SU-DHL-6 (cell line): ENCODE results near the gene PCDHGA5.

Experiments
- H2AFZ ChIP-seq: fragments of 200-600 bp; sonication (generic); 2 replicates; pipeline ENCODE4 v1.6.1; 2014; ENCODE audit warnings: low read depth, mild to moderate bottlenecking, moderate library complexity, mixed read lengths, antibody characterized with exemption, low read length; ENCODE audit not compliant: severe bottlenecking
- H3F3A ChIP-seq: fragments of 200-600 bp; shearing (Covaris generic); 2 replicates; pipeline ENCODE4 v1.6.0; 2016; ENCODE audit warnings: antibody characterized with exemption, mild to moderate bottlenecking; ENCODE audit not compliant: insufficient read depth
- H3K27ac ChIP-seq: fragments of 200-600 bp; sonication (generic); 2 replicates; pipeline ENCODE4 v1.5.1; 2016; ENCODE audit warnings: low read depth, mild to moderate bottlenecking, low read length, moderate library complexity, mixed read lengths
- H3K27me3 ChIP-seq: fragments of 200-600 bp; sonication (generic), shearing (Covaris generic); 2 replicates; pipeline ENCODE4 v1.6.0; 2014; ENCODE audit warnings: mild to moderate bottlenecking, low read length
- H3K36me3 ChIP-seq: fragments of 200-600 bp; sonication (generic); 2 replicates; pipeline ENCODE4 v1.6.1; 2014; ENCODE audit warnings: mild to moderate bottlenecking, low read length, mixed read lengths
- H3K4me2 ChIP-seq: fragments of 300-600, 200-600 bp; shearing (Covaris generic), sonication (generic); 2 replicates; pipeline ENCODE4 v1.6.0; 2014; ENCODE audit warnings: low read length, low read depth, mild to moderate bottlenecking; ENCODE audit not compliant: poor library complexity, severe bottlenecking
- H3K4me3 ChIP-seq: fragments of 200-600 bp; sonication (generic); 2 replicates; pipeline ENCODE4 v1.5.1; 2014; ENCODE audit warnings: antibody characterized with exemption, low read length, mild to moderate bottlenecking, mixed read lengths; ENCODE audit not compliant: insufficient read depth, poor library complexity, severe bottlenecking
- H3K79me2 ChIP-seq: fragments of 200-600 bp; sonication (generic); 2 replicates; pipeline ENCODE4 v1.6.1; 2014; ENCODE audit warnings: mild to moderate bottlenecking, low read length, moderate library complexity; ENCODE audit not compliant: insufficient read depth
- H3K9ac ChIP-seq: fragments of 200-600 bp; sonication (generic); 2 replicates; pipeline ENCODE4 v1.7.0; 2014; ENCODE audit warnings: mild to moderate bottlenecking, low read length
- H3K9me2 ChIP-seq: fragments of 200-600 bp; sonication (generic); replicated peaks from 2 replicates; pipeline ENCODE4 v1.6.1; 2014; ENCODE audit warnings: low read length; ENCODE audit not compliant: insufficient read depth
- H3K9me3 ChIP-seq: fragments of 200-600 bp; sonication (generic); 2 replicates; pipeline ENCODE4 v1.6.1; 2014; ENCODE audit warnings: low read length, mixed read lengths; ENCODE audit not compliant: insufficient read depth
- H4K20me1 ChIP-seq: fragments of 200-600 bp; sonication (generic); 2 replicates; pipeline ENCODE4 v1.6.1; 2014; ENCODE audit warnings: low read depth, mild to moderate bottlenecking, antibody characterized with exemption, low read length, moderate library complexity, mixed read lengths
- EZH2phosphoT487 ChIP-seq: fragments of 200-600 bp; sonication (generic), shearing (Covaris generic); conservative IDR thresholded peaks from 2 replicates; pipeline ENCODE4 v1.6.1; 2018; ENCODE audit warnings: mild to moderate bottlenecking, antibody characterized with exemption, low read length, moderate library complexity, mixed read lengths
- TF ChIP-seq, protein P1 (sequence below): fragments of 200-600 bp; sonication (generic); IDR thresholded peaks from one replicate; pipeline ENCODE4 v1.5.1; 2017; ENCODE audit warnings: antibody characterized with exemption, mild to moderate bottlenecking, low read length, moderate library complexity; ENCODE audit not compliant: insufficient read depth, poor library complexity, severe bottlenecking

The PCDHGA5 gene

DNA sequence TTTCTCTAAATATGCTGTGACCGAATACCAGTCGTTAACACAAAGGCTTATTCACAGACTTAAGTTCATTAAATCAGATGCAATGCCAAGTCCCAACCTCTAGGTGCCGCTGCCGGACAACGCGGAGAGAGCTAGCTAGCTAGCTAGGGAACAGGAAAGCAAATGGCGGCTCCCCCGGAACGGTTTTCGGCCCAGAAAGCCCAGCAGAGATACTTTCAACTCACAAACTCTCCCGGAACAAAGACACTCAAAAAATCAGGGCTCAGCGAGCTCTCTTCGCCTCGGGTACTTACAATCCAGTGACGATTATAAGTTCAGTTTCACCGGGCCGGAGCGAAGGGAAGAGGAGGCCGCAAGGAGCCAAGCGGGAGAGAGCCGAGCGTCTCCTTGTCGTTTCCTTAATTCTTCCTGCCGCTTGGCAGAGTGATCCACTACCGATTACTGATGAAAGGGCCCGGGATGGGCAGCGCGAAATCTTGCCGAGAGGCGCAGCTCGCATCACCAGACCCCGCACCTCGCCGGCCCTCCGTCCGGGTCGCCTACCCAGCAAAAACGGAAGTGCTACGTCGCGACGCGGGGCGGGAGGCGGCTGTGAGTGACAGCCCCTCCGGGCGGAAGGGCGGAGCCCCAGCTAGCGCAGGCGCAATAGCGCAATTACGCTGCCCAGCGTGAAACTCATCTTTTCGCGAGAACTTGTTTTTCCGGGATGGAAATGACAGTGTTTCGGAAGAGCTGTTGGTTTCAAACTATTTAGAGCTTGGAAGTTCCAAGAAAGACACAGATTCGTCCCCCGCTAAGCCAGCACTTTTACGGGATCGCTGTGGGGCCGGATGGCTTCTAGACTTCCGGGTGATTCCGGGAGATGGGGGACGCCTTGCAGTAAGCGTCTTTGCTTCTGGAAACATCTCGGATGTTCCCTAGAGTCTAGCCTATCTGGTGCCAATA, 43.5 kb upstream of the PCDHGA5 start, which contains the start of gene TAF7:
Gene TAF7, minus strand, starts transcription at position 560 of the 945 bp plus-strand sequence. CDS start 740 bp downstream, outside the sequence.
- no peaks in the 10 kb centered on the region for H3K9me2 ChIP-seq
- peaks cover 48% of the 10 kb centered on the region for H3K79me2 ChIP-seq
- peaks cover 3% of the 10 kb centered on the region; the same call in 1 of the 2 replicates for H3F3A ChIP-seq
- H3K4me3 ChIP-seq = peak within 1 kb of the TSS; percentile 89
- no peaks in the 10 kb centered on the region for H3K27me3 ChIP-seq
- peak within 1 kb of the TSS; percentile 88 for H3K27ac ChIP-seq
- peaks cover 32% of the 10 kb centered on the region for H3K36me3 ChIP-seq
- H3K4me2 ChIP-seq = peak within 1 kb of the TSS; percentile 78
- H3K9me3 ChIP-seq = peaks cover 25% of the 10 kb centered on the region
- TF ChIP-seq EZH2phosphoT487 = no peak
- TF ChIP-seq, protein P1, sequence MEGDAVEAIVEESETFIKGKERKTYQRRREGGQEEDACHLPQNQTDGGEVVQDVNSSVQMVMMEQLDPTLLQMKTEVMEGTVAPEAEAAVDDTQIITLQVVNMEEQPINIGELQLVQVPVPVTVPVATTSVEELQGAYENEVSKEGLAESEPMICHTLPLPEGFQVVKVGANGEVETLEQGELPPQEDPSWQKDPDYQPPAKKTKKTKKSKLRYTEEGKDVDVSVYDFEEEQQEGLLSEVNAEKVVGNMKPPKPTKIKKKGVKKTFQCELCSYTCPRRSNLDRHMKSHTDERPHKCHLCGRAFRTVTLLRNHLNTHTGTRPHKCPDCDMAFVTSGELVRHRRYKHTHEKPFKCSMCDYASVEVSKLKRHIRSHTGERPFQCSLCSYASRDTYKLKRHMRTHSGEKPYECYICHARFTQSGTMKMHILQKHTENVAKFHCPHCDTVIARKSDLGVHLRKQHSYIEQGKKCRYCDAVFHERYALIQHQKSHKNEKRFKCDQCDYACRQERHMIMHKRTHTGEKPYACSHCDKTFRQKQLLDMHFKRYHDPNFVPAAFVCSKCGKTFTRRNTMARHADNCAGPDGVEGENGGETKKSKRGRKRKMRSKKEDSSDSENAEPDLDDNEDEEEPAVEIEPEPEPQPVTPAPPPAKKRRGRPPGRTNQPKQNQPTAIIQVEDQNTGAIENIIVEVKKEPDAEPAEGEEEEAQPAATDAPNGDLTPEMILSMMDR = peak; percentile 89
- H3K9ac ChIP-seq = peak within 1 kb of the TSS; percentile 78
- peak within 1 kb of the TSS; percentile 54 for H2AFZ ChIP-seq
- H4K20me1 ChIP-seq = 0 out of 2 replicates have a peak, but pooled peaks cover 5% of the 10 kb centered on the region

- peak overlapping the region; percentile 78 for H3K4me2 ChIP-seq
- H3F3A ChIP-seq = peaks cover 3% of the 10 kb centered on the region; the same call in 1 of the 2 replicates
- H4K20me1 ChIP-seq = 0 out of 2 replicates have a peak, but pooled peaks cover 5% of the 10 kb centered on the region
- no peaks in the 10 kb centered on the region for H3K27me3 ChIP-seq
- no peak for TF ChIP-seq EZH2phosphoT487
- TF ChIP-seq, protein P1 = no peak
- no peak overlapping the region for H3K4me3 ChIP-seq
- peak overlapping the region; percentile 25; the same call in 1 of the 2 replicates for H3K27ac ChIP-seq
- no peak overlapping the region for H3K9ac ChIP-seq
- peaks cover 22% of the 10 kb centered on the region for H3K9me3 ChIP-seq
- H3K36me3 ChIP-seq = peaks cover 24% of the 10 kb centered on the region
- H3K9me2 ChIP-seq = no peaks in the 10 kb centered on the region
- no peak overlapping the region for H2AFZ ChIP-seq
- peaks cover 31% of the 10 kb centered on the region for H3K79me2 ChIP-seq
These were observed 41.7 kb upstream of the PCDHGA5 start for GRCh38 chr5:141322261-141322660.

DNA sequence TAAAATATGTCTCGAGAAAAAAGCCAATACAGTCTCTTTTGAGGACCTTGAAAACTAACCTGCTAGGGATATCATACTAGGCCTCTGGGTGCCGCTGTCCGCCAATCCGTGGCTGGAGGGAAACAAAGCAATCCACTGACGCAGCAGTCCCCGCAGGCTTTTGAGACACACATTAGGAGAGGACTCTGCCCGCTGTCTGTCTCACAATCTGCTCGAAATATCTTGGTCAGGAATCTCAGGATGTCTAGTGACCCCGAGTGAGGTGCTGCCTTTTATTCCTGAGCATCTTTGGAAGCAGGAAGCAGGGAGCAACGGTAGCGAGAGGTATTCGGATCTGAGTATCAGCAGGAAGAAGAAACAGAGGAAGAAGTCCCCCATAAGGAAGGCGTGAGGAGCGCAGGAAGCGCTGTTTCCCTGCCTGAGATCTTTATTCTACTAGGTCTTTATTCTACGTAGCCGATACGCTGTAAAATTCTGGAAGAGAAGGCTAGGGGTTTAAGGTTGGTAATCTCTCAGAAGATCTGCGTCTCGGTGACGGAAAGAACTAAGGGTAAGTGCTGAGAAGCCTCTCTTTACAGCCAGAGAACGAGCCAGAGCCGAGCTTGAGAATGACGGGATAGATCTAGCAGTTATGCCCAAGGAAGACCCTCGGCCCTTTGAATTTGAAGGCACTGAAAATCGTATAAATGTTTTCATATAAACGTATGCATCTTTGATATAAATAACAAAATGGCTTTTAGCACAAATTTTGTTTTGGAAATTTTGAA, 37.7 kb upstream of the PCDHGA5 start:
- Histone ChIP-seq H4K20me1 (no peaks in the 10 kb centered on the region), H3K9me2 (no peaks in the 10 kb centered on the region), H3K27ac (no peak overlapping the region; the same call in 1 of the 2 replicates), H2AFZ (peak overlapping the region; percentile 76), H3K9me3 (no peaks in the 10 kb centered on the region; the same call in 1 of the 2 replicates), H3K4me2 (peak overlapping the region; percentile 64), H3K36me3 (no peaks in the 10 kb centered on the region), H3K9ac (peak overlapping the region; percentile 53), H3K4me3 (peak overlapping the region; percentile 50), H3K27me3 (no peaks in the 10 kb centered on the region), H3K79me2 (no peaks in the 10 kb centered on the region), H3F3A (peaks cover 3% of the 10 kb centered on the region; the same call in 1 of the 2 replicates)
- TF ChIP-seq, protein P1 = peak; percentile 53
- no peak for TF ChIP-seq EZH2phosphoT487
